ENCODE data around the gene BPIFB6. TPM values are rescaled to one million over a fixed set of nuclear protein-coding genes. Genes with fewer than 3 reads are reported as not detected.

Gene BPIFB6
- total and polyA plus RNA-seq, 4 donors: not detected

- TF ChIP-seq EGR1 (IDR thresholded peaks at IDR 0.05; ENCODE audit: low read depth in 2 of 2): no peak
- TF ChIP-seq GABPA (IDR thresholded peaks at IDR 0.05 in 1 of 2, conservative IDR thresholded peaks at IDR 0.05 in 1 of 2): no peak
- no peak for TF ChIP-seq SP1 (IDR thresholded peaks at IDR 0.05)
- TF ChIP-seq REST (IDR thresholded peaks at IDR 0.05): no peak
- no peak for TF ChIP-seq HNF4G (IDR thresholded peaks at IDR 0.05)
- TF ChIP-seq ATF3 (IDR thresholded peaks at IDR 0.05): no peak
- TF ChIP-seq HNF4A (conservative IDR thresholded peaks at IDR 0.05): no peak
- no peak for TF ChIP-seq RAD21 (IDR thresholded peaks at IDR 0.05)
- no peak for TF ChIP-seq FOXA1 (IDR thresholded peaks at IDR 0.05)
- H3K27ac ChIP-seq (ENCODE audit: low read depth in 1 of 2, low read length in 2 of 2): no peak overlapping the region
- no peaks in the 10 kb centered on the region for H3K9me3 ChIP-seq (ENCODE audit: control insufficient read depth in 4 of 4, low read length in 3 of 4)
- H3K4me1 ChIP-seq (ENCODE audit: control insufficient read depth in 4 of 4, insufficient read depth in 4 of 4, low read length in 3 of 4): no peaks in the 10 kb centered on the region
- no peak overlapping the region for H3K9ac ChIP-seq (ENCODE audit: low read depth in 1 of 2, low read length in 2 of 2)
- H3K36me3 ChIP-seq (ENCODE audit: control insufficient read depth in 4 of 4, insufficient read depth in 3 of 4, low read depth in 1 of 4, low read length in 3 of 4): no peaks in the 10 kb centered on the region
- no peak overlapping the region for H3K4me3 ChIP-seq (ENCODE audit: low read depth in 1 of 3, low read length in 3 of 3)
- WGBS: 90% methylated on average over 11 of the region's 11 CpGs
- H3K27me3 ChIP-seq (ENCODE audit: control insufficient read depth in 4 of 4, insufficient read depth in 4 of 4, low read length in 3 of 4): no peaks in the 10 kb centered on the region
- no peak for DNase-seq (ENCODE audit: low spot score)
These were observed 44.2 kb upstream of the BPIFB6 start for GRCh38 chr20:32987044-32987825.

- Histone ChIP-seq H3K9ac (ENCODE audit: low read depth in 1 of 2, low read length in 2 of 2) (no peak overlapping the region), H3K27ac (ENCODE audit: low read depth in 1 of 2, low read length in 2 of 2) (no peak overlapping the region), H3K4me3 (ENCODE audit: low read depth in 1 of 3, low read length in 3 of 3) (no peak overlapping the region), H3K4me1 (ENCODE audit: control insufficient read depth in 4 of 4, insufficient read depth in 4 of 4, low read length in 3 of 4) (no peaks in the 10 kb centered on the region), H3K27me3 (ENCODE audit: control insufficient read depth in 4 of 4, insufficient read depth in 4 of 4, low read length in 3 of 4) (no peaks in the 10 kb centered on the region), H3K36me3 (ENCODE audit: control insufficient read depth in 4 of 4, insufficient read depth in 3 of 4, low read depth in 1 of 4, low read length in 3 of 4) (no peaks in the 10 kb centered on the region), H3K9me3 (ENCODE audit: control insufficient read depth in 4 of 4, low read length in 3 of 4) (no peaks in the 10 kb centered on the region)
- TF ChIP-seq MAX (IDR thresholded peaks at IDR 0.05): no peak
- TF ChIP-seq SP1 (IDR thresholded peaks at IDR 0.05): no peak
- no peak for TF ChIP-seq JUND (IDR thresholded peaks at IDR 0.05)
- TF ChIP-seq ATF3 (IDR thresholded peaks at IDR 0.05): no peak
- TF ChIP-seq, protein P1, sequence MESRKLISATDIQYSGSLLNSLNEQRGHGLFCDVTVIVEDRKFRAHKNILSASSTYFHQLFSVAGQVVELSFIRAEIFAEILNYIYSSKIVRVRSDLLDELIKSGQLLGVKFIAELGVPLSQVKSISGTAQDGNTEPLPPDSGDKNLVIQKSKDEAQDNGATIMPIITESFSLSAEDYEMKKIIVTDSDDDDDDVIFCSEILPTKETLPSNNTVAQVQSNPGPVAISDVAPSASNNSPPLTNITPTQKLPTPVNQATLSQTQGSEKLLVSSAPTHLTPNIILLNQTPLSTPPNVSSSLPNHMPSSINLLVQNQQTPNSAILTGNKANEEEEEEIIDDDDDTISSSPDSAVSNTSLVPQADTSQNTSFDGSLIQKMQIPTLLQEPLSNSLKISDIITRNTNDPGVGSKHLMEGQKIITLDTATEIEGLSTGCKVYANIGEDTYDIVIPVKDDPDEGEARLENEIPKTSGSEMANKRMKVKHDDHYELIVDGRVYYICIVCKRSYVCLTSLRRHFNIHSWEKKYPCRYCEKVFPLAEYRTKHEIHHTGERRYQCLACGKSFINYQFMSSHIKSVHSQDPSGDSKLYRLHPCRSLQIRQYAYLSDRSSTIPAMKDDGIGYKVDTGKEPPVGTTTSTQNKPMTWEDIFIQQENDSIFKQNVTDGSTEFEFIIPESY (IDR thresholded peaks at IDR 0.05): no peak
- no peak for TF ChIP-seq HNF4G (IDR thresholded peaks at IDR 0.05)
- TF ChIP-seq RXRA (IDR thresholded peaks at IDR 0.05): no peak
- no peak for TF ChIP-seq FOXA1 (IDR thresholded peaks at IDR 0.05)
- no peak for TF ChIP-seq REST (IDR thresholded peaks at IDR 0.05)
- no peak for TF ChIP-seq TAF1 (conservative IDR thresholded peaks at IDR 0.05)
- TF ChIP-seq FOXA2 (IDR thresholded peaks at IDR 0.05): no peak
- 87% methylated on average over 16 of the region's 16 CpGs for WGBS
- no peak for DNase-seq (ENCODE audit: low spot score)
These were observed 43.4 kb upstream of the BPIFB6 start for GRCh38 chr20:32988008-32988407.
